Neuronal stem cell (in vitro differentiated cells): Measurements from ENCODE around the gene BIN2.

ENCODE experiments used
- DNase-seq: peaks from one replicate; pipeline ENCODE4 v3.0.0-alpha.2; 2013; ENCODE audit warnings: low spot score
- H2AFZ ChIP-seq: one replicate; pipeline ENCODE4 v1.6.1; 2013; ENCODE audit warnings: mild to moderate bottlenecking, low read length, inconsistent platforms
- H2AK5ac ChIP-seq: 2 replicates; pipeline ENCODE4 v1.6.1; 2013; ENCODE audit warnings: low read depth, mild to moderate bottlenecking, inconsistent platforms, low read length, moderate library complexity, mixed read lengths
- H2BK120ac ChIP-seq: 2 replicates; pipeline ENCODE4 v1.6.1; 2013; ENCODE audit warnings: low read depth, mild to moderate bottlenecking, inconsistent platforms, low read length, moderate library complexity, mixed read lengths
- H2BK12ac ChIP-seq: one replicate; pipeline ENCODE4 v1.6.1; 2013; ENCODE audit warnings: low read length, inconsistent platforms
- H2BK15ac ChIP-seq: 2 replicates; pipeline ENCODE4 v1.6.1; 2013; ENCODE audit warnings: mild to moderate bottlenecking, low read length, inconsistent platforms, mixed read lengths
- H2BK5ac ChIP-seq: one replicate; pipeline ENCODE4 v1.6.1; 2013; ENCODE audit warnings: inconsistent platforms, mild to moderate bottlenecking, low read length, moderate library complexity
- H3K14ac ChIP-seq: one replicate; pipeline ENCODE4 v1.6.1; 2013; ENCODE audit warnings: low read length, inconsistent platforms
- H3K18ac ChIP-seq: 2 replicates; pipeline ENCODE4 v1.6.1; 2013; ENCODE audit warnings: low read length, inconsistent platforms
- H3K23ac ChIP-seq: 2 replicates; pipeline ENCODE4 v1.6.1; 2013; ENCODE audit warnings: low read depth, mild to moderate bottlenecking, mixed read lengths, low read length, inconsistent platforms; ENCODE audit not compliant: poor library complexity
- H3K27ac ChIP-seq: replicated peaks from 3 replicates; pipeline ENCODE4 v1.5.1; 2013; ENCODE audit warnings: low read length, inconsistent platforms
- H3K27me3 ChIP-seq, 3 experiments: 2 replicates each; pipeline ENCODE4 v1.6.1; 2013; ENCODE audit warnings: low read length in 3 of 3, mild to moderate bottlenecking in 2 of 3, inconsistent platforms in 1 of 3, low read depth in 1 of 3, mixed read lengths in 1 of 3, moderate library complexity in 1 of 3; ENCODE audit not compliant: control insufficient read depth in 3 of 3, insufficient read depth in 3 of 3
- H3K36me3 ChIP-seq, 2 donors: replicated peaks in 1 of 2; 2 replicates each; pipeline ENCODE4 v1.6.1; 2013; ENCODE audit warnings: low read length in 2 of 2; ENCODE audit not compliant: control insufficient read depth in 2 of 2, insufficient read depth in 2 of 2
- H3K4ac ChIP-seq: 2 replicates; pipeline ENCODE4 v1.6.1; 2013; ENCODE audit warnings: inconsistent platforms, mild to moderate bottlenecking, low read length, moderate library complexity
- H3K4me1 ChIP-seq, 2 donors: 1 replicate in 1 of 2; 2 replicates in 1 of 2; pipeline ENCODE4 v1.6.1; 2013; ENCODE audit warnings: low read length in 2 of 2, low read depth in 1 of 2; ENCODE audit not compliant: control insufficient read depth in 2 of 2, insufficient read depth in 1 of 2
- H3K4me2 ChIP-seq: one replicate; pipeline ENCODE4 v1.6.1; 2013; ENCODE audit warnings: mild to moderate bottlenecking, low read length, inconsistent platforms; ENCODE audit not compliant: insufficient read depth, poor library complexity, severe bottlenecking
- H3K4me3 ChIP-seq, 2 donors: 2 replicates each; pipeline ENCODE4 v1.5.1; 2013; ENCODE audit warnings: low read length in 2 of 2, mild to moderate bottlenecking in 2 of 2, inconsistent platforms in 1 of 2, moderate library complexity in 1 of 2
- H3K79me1 ChIP-seq: one replicate; pipeline ENCODE4 v1.6.1; 2013; ENCODE audit warnings: low read depth, mild to moderate bottlenecking, inconsistent platforms, low read length, moderate library complexity
- H3K9ac ChIP-seq: one replicate; pipeline ENCODE4 v1.6.1; 2013; ENCODE audit warnings: mild to moderate bottlenecking, low read depth, low read length, inconsistent platforms; ENCODE audit not compliant: poor library complexity
- H3K9me3 ChIP-seq, 2 donors: replicated peaks in 1 of 2; 2 replicates each; pipeline versions ENCODE3 to v1.6.1; 2013; ENCODE audit warnings: low read length in 2 of 2, mild to moderate bottlenecking in 2 of 2, inconsistent platforms in 1 of 2, low read depth in 1 of 2, mixed read lengths in 1 of 2, moderate library complexity in 1 of 2; ENCODE audit not compliant: control insufficient read depth in 2 of 2, insufficient read depth in 1 of 2
- H4K8ac ChIP-seq: one replicate; pipeline ENCODE4 v1.6.1; 2013; ENCODE audit warnings: low read depth, mild to moderate bottlenecking, inconsistent platforms, low read length, moderate library complexity
- H4K91ac ChIP-seq: one replicate; pipeline ENCODE4 v1.6.1; 2013; ENCODE audit warnings: low read length, low read depth, mild to moderate bottlenecking, inconsistent platforms; ENCODE audit not compliant: poor library complexity
- WGBS, 2 donors: extraction: QIAGEN DNeasy Blood & Tissue Kit; methylation state at CpG; one replicate each; pipeline ENCODE4 v1.1.7; 2013; ENCODE audit warnings: missing lambda C conversion rate in 2 of 2, mixed read lengths in 1 of 2; ENCODE audit not compliant: insufficient read length in 2 of 2, insufficient replicate concordance in 1 of 2; ENCODE audit errors: extremely low coverage in 2 of 2; 5-methylcytosine and 5-hydroxymethylcytosine counted together

The BIN2 gene

DNA sequence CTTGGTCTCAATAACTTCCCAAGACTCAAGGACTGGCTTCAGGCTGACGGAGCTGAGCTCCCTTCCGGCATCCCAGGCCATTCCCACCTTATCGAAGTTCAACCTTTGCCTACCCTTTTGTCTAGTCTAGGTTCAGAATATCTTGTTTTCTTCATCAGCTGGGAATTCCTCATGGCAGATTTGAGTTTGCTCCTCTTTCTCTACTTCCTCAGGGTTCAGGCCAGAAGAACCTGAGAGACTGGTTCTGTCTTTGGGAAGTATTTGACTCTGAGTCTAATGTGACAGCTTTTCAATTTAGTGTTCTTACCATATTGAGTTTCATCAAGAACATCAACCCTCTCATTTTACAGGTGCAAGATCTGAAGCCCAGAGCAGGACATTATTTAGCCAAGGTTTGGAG, 2.1 kb downstream of the BIN2 start:
- no peak for DNase-seq
- Histone ChIP-seq H3K4me2 (no peak overlapping the region), H4K8ac (no peak overlapping the region)

DNA sequence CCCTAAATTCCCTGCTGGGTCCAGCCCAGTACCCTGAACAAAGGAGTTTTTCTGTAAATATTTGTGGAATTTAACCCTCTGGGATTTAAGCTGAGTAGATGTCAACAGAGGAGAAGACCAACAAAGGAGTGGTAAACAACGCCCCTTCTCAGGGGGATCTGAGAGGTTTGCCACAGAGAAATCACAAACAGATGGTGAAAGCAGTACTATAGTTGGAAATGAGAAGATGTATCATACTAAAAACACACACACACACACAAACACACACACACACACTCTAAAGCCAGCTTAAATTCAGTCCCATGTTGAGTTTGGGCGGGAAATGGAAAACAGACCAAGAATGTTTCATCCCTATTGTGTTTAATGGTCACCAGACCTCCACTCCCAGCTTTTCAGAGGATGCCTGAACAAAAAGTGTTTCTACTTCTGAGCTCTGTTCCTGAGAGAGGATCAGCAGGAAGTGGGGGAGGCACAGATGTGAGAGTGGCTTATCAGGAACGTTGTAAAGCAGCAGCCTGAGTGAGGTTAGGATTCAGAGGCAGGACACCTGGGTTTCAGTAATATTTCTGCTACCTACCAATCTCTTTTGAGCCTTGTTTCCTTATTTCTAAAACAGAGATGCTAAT, 3.2 kb downstream of the BIN2 start:
- Histone ChIP-seq H3K9ac (no peak overlapping the region), H2BK15ac (no peak overlapping the region), H3K14ac (no peak overlapping the region), H3K4me1 (peaks cover 8 to 12% of the 10 kb centered on the region in 2 donors), H2BK5ac (no peak overlapping the region), H3K23ac (no peak overlapping the region), H3K4ac (no peak overlapping the region), H2AK5ac (no peak overlapping the region), H2BK120ac (no peak overlapping the region), H3K9me3 (peaks cover 0 to 2% of the 10 kb centered on the region in 2 donors), H4K8ac (no peak overlapping the region), H3K27ac (peak overlapping the region; percentile 91), H3K18ac (no peak overlapping the region), H3K36me3 (no peaks in the 10 kb centered on the region), H2BK12ac (no peak overlapping the region), H3K79me1 (no peaks in the 10 kb centered on the region), H4K91ac (no peak overlapping the region), H3K4me3 (no peak overlapping the region), H3K4me2 (peak overlapping the region; percentile 28), H2AFZ (peak overlapping the region; percentile 82), H3K27me3 (no peaks in the 10 kb centered on the region)
- WGBS, 2 donors, result no CpG with 5 or more reads among the region's 3 CpGs
- DNase-seq, result peak; percentile 62

More for the DNA sequence above, 2.1 kb downstream of the BIN2 start:
- Histone ChIP-seq H3K14ac (no peak overlapping the region), H4K91ac (no peak overlapping the region), H3K79me1 (no peaks in the 10 kb centered on the region), H3K27ac (no peak overlapping the region), H3K23ac (no peak overlapping the region), H2BK12ac (no peak overlapping the region), H3K27me3 (no peaks in the 10 kb centered on the region), H2BK5ac (no peak overlapping the region), H3K36me3 (no peaks in the 10 kb centered on the region), H3K4me3 (no peak overlapping the region), H3K4me1 (peaks cover 10 to 18% of the 10 kb centered on the region in 2 donors), H2BK15ac (no peak overlapping the region), H2BK120ac (no peak overlapping the region), H3K4ac (no peak overlapping the region), H3K9me3 (peaks cover 0 to 2% of the 10 kb centered on the region in 2 donors), H2AFZ (no peak overlapping the region), H3K9ac (no peak overlapping the region), H3K18ac (no peak overlapping the region), H2AK5ac (no peak overlapping the region)
- no CpG with 5 or more reads among the region's 3 CpGs for WGBS, 2 donors

DNA sequence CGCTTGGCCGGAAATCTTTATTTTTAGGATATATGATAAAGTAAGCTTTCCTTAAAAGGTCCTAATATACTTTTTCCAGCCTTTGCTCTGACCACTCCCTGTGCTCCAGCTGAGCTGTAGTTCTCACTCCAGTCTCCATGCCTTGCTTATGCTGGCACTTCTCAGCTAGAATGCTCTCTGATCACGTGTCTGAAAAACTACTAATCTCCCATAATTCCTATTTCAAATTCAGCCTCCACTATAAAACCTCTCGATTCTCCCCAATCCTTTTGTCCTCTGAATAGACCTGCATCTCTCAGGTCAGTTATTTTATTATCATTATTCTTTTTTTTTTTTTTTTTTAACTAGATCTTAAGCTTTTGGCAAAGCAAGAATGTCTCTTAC, 3.7 kb downstream of the BIN2 start:
- no peak overlapping the region for H2BK5ac ChIP-seq
- no peaks in the 10 kb centered on the region for H3K27me3 ChIP-seq
- H2BK15ac ChIP-seq, result no peak overlapping the region
- H3K4me1 ChIP-seq, result peaks cover 8 to 12% of the 10 kb centered on the region in 2 donors
- peaks cover 0 to 2% of the 10 kb centered on the region in 2 donors for H3K9me3 ChIP-seq
- no peak overlapping the region for H3K9ac ChIP-seq
- no peak overlapping the region for H2AK5ac ChIP-seq
- peak overlapping the region; percentile 82 for H2AFZ ChIP-seq
- WGBS, 2 donors, result 100% methylated on average over 1 of the region's 4 CpGs
- no peak overlapping the region for H4K91ac ChIP-seq
- no peak overlapping the region for H2BK120ac ChIP-seq
- H3K27ac ChIP-seq, result peak overlapping the region; percentile 91
- peak overlapping the region; percentile 64 for H3K18ac ChIP-seq
- no peak for DNase-seq
- H3K4ac ChIP-seq, result no peak overlapping the region
- no peak overlapping the region for H3K14ac ChIP-seq
- H3K4me3 ChIP-seq, result no peak overlapping the region
- H2BK12ac ChIP-seq, result no peak overlapping the region
- no peaks in the 10 kb centered on the region for H3K36me3 ChIP-seq
- H4K8ac ChIP-seq, result no peak overlapping the region
- H3K79me1 ChIP-seq, result no peaks in the 10 kb centered on the region
- H3K4me2 ChIP-seq, result no peak overlapping the region
- H3K23ac ChIP-seq, result no peak overlapping the region

DNA sequence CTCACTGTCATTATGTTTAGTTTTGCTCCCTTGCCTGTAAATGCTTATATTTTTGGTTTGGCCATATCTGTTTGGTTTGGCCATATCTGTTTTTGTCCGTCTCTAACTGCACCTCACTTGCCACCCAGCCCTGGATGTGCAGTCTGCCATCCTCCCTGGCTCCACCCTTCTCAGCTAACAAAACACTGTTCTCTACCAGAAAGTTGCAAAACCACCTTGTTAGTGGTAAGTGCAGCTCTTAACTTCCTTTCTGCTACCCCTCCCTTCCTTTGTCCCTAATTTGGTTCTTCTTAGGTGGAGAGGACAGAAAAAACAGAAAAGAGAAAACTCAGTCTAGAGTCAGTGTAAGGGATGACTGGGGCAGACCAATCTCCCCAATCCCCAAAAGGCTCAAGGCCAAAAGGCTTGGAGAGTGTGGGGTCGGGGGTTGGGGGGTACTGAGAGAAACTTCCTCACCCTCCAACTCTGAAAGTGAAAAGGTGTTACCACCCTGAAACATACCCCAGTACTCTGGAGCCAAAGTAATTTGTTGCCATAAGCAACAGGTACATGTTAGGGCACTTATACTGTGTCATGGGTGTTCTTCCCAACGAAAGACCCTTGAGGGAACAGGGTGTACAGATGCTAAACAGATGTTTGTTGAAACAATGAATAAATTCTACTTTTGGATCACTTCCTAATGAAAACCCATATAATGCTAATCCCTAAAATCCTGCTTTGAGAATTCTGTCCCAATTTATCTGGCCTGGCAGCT, 5.0 kb downstream of the BIN2 start:
- DNase-seq, result no peak
- H3K9ac ChIP-seq, result no peak overlapping the region
- H3K36me3 ChIP-seq, result no peaks in the 10 kb centered on the region
- H3K9me3 ChIP-seq, result no peaks in the 10 kb centered on the region
- no peaks in the 10 kb centered on the region for H3K79me1 ChIP-seq
- H2AFZ ChIP-seq, result peak overlapping the region; percentile 12
- no peak overlapping the region for H3K4ac ChIP-seq
- H2AK5ac ChIP-seq, result peak overlapping the region; percentile 22
- no CpG with 5 or more reads among the region's 3 CpGs for WGBS, 2 donors
- H3K4me1 ChIP-seq, result peaks cover 8 to 12% of the 10 kb centered on the region in 2 donors
- no peak overlapping the region for H4K91ac ChIP-seq
- H2BK12ac ChIP-seq, result no peak overlapping the region
- H3K18ac ChIP-seq, result no peak overlapping the region
- H3K4me3 ChIP-seq, result no peak overlapping the region
- H3K23ac ChIP-seq, result no peak overlapping the region
- no peak overlapping the region for H2BK120ac ChIP-seq
- H3K4me2 ChIP-seq, result no peak overlapping the region
- no peak overlapping the region for H2BK15ac ChIP-seq
- no peak overlapping the region for H3K14ac ChIP-seq
- no peaks in the 10 kb centered on the region for H3K27me3 ChIP-seq
- no peak overlapping the region for H3K27ac ChIP-seq
- no peak overlapping the region for H2BK5ac ChIP-seq
- no peak overlapping the region for H4K8ac ChIP-seq
